ENCODE data around the gene RUVBL2. TPM values are rescaled to one million over a fixed set of nuclear protein-coding genes. Genes with fewer than 3 reads are reported as not detected.
"Not testable (repeated sequence)": the region's sequence is repeated elsewhere in the genome, so short reads cannot be mapped to it uniquely, and the experiment has no call there.

Gene RUVBL2
- polyA plus RNA-seq, 4 donors = 77.1 to 105 (median 82.6) TPM

DNA sequence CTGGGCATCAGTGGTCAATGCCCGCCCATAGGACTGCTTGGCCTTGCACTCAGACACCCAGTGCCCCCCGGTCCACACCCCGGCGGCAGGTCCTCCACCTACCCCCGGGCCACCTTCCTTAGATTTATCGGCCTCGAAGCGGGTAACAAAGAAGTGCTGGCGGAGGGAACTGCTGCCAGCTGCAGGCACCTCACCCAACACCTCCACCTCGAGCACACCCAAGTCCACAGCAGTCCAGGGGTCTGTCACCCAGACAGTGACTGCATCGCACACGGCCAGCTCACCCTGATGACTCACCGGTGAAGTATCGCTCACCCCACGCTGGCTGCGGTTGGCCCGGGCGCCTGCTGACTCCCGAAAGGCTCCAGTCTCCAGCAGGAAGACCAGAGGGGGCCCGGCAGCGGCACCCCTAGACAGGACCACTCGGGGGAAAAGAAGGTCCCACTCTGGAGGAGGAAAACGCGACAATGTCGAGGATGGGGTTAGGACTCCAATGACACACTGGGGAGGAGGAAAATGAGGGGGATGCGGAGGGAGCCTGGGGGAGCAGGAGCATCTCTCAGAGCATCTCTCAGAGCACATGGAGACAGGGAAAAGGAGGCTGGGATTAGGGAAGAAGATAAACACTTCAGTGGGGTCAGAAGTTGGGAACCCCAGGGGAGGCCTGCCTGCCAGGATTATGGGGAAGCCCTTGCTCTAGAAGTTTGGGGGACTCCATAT lies 45.0 kb downstream of the RUVBL2 start:
- not testable (repeated sequence) for DNase-seq (ENCODE audit: low read depth in 4 of 4, low spot score in 3 of 4)

DNA sequence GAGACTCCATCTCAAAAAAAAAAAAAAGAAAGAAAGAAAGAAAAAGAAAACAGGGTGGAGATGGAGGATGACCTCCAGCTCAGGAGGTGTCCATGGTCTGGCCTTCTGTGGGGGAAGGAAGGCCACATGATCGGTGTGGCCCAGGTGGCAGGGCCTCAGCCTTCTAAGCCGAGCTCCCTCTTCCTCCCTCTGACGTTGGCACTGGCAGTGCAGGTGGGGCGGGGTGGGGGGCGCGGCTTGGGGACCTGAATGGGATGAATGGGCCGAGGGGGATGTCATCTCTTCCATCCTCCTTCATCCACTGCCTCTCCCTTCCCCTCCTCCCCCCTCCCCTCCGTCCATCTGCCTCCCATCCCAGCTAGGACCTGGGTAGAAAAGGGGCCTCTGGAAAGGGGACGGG lies 46.0 kb downstream of the RUVBL2 start:
- DNase-seq (ENCODE audit: low read depth in 4 of 4, low spot score in 3 of 4) = not testable (repeated sequence)

DNA sequence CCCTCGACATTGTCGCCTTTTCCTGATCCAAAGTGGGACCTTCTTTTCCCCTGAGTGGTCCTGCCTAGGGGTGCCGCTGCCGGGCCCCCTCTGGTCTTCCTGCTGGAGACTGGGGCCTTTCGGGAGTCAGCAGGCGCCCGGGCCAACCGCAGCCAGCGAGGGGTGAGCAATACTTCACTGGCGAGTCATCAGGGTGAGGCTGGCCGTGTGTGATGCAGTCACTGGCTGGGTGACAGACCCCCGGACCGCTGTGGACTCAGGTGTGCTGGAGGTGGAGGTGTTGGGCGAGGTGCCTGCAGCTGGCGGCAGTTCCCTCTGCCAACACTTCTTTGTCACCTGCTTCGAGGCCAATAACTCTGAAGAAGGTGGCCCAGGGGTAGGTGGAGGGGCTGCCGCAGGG lies 48.5 kb downstream of the RUVBL2 start:
- DNase-seq (ENCODE audit: low read depth in 4 of 4, low spot score in 3 of 4) = no peak

DNA sequence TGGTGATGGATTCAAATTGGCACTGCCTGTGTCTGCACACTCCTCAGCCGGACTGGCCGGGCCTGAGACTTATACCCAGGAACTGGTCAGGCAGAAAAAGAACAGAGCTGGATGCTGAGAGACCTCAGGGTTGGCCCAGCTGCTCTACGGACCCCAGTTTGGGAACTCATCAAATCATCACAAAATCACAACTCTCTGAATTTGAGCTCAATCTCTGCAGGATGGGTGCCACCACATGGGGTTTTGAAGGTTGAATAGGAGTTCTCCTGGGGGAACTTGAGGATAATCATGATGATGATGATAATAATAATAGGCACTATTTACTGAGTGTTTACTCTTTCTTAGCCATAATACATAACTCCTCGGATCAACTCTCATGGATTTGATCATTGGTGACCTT lies 49.0 kb downstream of the RUVBL2 start:
- DNase-seq (ENCODE audit: low read depth in 4 of 4, low spot score in 3 of 4) = not testable (repeated sequence)

DNA sequence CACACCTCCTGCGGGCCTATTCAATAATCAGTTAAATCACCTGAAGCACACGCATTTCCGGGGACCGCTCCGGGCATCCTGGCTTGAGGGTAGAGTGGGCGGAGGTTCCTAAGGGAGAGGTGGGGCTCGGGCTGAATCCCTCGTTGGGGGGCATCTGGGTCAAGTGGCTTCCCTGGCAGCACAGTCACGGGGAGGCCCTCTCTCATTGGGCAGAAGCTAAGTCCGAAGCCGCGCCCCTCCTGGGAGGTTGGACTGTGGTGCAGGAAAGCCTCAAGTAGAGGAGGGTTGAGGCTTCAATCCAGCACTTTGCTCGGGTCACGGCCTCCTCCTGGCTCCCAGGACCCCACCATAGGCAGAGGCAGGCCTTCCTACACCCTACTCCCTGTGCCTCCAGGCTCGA lies 49.9 kb downstream of the RUVBL2 start, which contains the start of gene CGB5:
CGB5 (plus strand) TSS at position 301 of the 400 bp plus-strand sequence. CDS start 362 bp downstream, outside the sequence.
- not testable (repeated sequence) for DNase-seq (ENCODE audit: low read depth in 4 of 4, low spot score in 3 of 4)

DNA sequence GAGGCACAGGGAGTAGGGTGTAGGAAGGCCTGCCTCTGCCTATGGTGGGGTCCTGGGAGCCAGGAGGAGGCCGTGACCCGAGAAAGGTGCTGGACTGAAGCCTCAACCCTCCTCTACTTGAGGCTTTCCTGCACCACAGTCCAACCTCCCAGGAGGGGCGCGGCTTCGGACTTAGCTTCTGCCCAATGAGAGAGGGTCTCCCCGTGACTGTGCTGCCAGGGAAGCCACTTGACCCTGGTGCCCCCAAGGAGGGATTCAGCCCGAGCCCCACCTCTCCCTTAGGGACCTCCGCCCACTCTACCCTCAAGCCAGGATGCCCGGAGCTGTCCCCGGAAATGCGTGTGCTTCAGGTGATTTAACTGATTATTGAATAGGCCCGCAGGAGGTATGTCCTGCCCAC lies 55.3 kb downstream of the RUVBL2 start, which contains the start of gene CGB8:
CGB8 (minus strand) TSS at position 101 of the 400 bp plus-strand sequence. CDS start 372 bp downstream, outside the sequence.
- DNase-seq (ENCODE audit: low read depth in 4 of 4, low spot score in 3 of 4) = not testable (repeated sequence)

DNA sequence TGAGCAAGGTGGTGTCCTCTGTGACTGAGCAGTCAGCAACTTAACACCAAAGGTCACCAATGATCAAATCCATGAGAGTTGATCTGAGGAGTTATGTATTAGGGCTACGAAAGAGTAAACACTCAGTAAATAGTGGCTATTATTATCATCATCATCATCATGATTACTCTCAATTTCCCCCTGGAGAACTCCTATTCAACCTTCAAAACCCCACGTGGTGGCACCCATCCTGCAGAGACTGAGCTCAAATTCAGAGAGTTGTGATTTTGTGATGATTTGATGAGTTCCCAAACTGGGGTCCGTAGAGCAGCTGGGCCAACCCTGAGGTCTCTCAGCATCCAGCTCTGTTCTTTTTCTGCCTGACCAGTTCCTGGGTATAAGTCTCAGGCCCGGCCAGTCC lies 56.1 kb downstream of the RUVBL2 start:
- DNase-seq (ENCODE audit: low read depth in 4 of 4, low spot score in 3 of 4) = not testable (repeated sequence)

DNA sequence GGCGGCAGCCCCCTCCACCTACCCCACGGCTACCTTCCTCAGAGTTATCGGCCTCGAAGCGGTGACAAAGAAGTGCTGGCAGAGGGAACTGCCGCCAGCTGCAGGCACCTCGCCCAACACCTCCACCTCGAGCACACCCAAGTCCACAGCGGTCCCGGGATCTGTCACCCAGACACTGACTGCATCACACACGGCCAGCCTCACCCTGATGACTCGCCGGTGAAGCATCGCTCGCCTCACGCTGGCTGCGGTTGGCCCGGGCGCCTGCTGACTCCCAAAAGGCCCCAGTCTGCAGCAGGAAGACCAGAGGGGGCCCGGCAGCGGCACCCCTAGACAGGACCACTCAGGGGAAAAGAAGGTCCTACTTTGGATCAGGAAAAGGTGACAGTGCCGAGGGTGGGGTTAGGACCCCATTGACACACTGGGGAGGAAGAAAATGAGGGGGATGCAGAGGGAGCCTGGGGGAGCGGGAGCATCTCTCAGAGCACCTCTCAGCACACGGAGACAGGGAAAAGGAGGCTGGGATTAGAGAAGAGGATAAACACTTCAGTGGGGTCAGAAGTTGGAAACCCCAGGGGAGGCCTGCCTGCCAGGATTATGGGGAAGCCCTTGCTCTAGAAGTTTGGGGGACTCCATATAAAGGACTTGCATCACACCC lies 56.8 kb downstream of the RUVBL2 start:
- not testable (repeated sequence) for DNase-seq (ENCODE audit: low read depth in 4 of 4, low spot score in 3 of 4)

DNA sequence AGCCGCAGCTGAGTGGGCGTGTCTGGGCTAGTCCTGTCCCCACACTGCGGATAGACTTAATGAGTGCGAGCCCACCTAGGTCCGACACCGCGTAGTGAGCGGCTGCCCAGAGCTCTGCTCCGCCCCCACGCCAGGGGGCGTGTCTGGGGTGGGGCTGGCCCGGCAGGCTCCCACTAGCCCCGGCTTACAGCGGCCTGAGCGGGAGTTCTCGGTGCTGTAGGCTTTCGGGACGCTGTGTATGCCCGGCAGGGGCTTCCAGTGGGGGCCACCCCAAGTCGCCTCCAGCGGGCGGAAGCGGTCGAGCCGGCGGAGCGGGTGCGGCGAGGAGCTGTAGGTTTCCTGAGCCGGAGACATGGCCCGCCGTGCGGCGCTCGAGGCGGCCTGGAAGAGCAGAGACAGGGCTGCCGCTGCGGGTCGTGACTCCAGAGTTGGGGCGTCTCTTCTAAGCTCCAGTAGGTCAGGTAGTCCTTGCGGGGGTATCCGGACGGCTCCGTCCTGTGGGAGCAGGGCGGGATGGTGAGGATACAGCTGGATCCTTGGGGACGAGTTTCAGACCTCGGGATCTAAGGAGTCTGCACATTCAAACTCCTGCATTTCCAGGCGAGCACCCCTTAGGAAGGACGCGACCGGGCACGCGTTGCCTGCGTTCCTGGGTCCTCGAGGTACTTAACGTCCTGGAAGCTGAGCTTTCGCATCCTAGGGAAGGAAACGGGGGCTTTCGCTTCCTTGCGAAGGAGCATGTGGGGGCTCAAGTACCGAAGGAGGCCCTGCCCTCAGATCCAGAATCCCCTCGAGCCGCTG lies 62.6 kb downstream of the RUVBL2 start:
- DNase-seq (ENCODE audit: low read depth in 4 of 4, low spot score in 3 of 4) = no peak

DNA sequence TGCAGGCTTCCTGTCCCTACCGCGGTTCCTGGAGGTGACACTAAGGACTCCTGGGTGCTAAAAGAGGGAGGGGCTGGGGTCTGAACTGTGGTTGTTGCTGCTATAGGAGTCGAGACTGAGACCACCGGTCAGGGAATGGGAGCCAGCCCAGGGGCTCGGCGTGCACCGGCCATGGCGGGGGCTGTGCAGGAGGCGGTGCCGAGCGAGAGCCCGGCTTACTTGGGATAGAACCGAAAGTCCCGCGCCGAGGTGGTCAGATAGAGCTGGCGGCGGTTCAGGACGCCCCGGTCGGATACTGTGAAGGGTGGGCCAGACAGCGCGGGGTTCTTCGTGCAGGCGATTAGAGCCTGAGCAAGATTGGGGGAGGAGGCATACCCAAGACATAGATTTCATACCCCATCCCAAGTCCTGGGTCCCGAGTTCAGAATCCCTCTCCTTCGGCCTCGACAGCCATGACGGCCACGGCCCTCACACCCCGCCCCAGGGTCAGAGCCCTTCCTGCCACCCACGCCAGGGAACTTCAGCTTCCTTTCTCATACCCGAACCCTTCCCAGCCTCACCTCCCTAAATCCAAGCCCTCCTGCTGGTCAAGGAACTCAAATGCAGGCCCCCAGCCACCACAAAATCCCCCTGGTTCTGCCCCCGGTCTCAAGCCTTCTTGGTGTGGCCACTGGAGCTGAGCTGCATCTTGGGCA lies 63.4 kb downstream of the RUVBL2 start:
- not testable (repeated sequence) for DNase-seq (ENCODE audit: low read depth in 4 of 4, low spot score in 3 of 4)

DNA sequence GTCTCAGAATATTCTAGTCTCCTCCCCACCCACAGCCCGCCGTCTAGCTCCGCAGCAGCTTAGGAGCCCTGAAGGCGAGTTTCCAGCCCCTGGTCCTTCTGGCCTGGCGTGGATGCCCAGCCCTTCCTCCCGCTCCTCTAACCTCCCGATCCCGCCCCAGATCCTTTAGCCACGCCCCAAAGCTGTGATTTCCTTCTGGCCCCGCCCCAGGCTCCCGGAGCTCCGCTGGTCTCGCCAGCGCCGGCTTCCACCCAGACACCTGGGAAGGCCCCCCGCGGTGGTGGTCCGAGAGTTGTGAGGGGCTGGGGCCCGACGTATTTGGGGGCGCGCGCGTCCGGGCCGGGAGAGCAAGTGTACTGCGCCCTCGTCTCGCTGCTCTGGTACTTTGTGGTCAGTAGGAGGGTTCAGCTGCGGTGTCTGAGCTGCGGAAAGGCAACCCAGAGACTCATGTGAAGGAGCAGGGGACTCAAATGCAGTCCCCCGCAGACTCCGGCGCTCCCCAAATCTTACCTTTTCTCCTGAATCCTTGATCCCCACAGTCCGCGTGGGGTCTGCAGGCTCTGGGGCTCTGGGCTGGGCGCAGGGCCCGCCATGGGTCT lies 64.0 kb downstream of the RUVBL2 start, which contains the start of gene CGB7:
CGB7 (minus strand) TSS at position 114 of the 599 bp plus-strand sequence. CDS start 2,374 bp downstream, outside the sequence.
- no peak for DNase-seq (ENCODE audit: low read depth in 4 of 4, low spot score in 3 of 4)

DNA sequence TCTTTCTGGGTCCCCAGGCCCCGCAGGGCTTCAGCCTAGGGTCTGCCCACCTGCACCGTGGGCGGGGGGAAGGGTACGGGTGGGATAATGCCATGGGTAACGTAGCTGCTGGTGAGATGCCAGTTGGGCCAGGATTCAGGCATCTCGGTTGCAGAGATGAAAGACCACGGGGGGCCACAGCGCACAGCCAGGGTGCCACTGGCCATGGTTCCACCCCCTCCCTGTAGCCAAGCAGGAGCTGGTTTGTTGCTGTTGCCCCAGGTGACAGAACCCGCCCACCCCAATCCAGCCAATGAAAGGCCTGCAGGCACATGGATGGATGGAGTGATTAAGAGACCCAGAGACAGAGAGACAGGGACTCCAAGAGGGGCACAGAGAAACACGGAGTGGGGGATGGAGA lies 64.9 kb downstream of the RUVBL2 start:
- no peak for DNase-seq (ENCODE audit: low read depth in 4 of 4, low spot score in 3 of 4)

DNA sequence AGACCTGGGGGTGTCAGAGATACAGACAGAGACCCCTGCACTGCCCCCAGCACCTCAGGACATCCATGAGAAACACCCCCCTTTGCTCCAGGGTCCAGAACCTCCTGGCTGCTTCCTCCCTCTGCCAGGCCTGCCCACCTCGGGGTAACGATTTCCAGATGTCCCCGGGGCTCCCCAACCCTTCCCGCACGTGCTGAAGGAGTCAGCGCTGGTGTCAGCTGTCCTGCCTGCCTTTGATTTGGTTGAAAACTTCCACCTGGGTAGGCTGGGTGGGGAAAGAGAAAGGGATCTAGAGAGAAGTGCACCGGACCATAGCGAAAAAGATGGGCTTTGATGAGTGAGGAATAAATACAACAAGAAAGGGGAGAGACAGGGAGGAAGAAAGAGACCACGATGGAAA lies 65.4 kb downstream of the RUVBL2 start:
- no peak for DNase-seq (ENCODE audit: low read depth in 4 of 4, low spot score in 3 of 4)

DNA sequence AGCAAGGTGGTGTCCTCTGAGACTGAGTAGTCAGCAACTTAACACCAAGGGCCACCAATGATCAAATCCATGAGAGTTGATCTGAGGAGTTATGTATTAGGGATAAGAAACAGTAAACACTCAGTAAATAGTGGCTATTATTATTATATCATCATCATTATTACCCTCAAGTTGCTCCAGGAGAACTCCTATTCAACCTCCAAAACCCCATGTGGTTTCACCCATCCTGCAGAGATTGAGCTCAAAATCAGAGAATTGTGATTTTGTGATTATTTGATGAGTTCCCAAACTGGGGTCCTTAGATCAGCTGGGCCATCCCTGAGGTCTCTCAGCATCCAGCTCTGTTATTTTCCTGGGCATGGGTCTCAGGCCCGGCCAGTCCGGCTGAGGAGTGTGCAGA lies 67.3 kb downstream of the RUVBL2 start:
- DNase-seq (ENCODE audit: low read depth in 4 of 4, low spot score in 3 of 4) = no peak

DNA sequence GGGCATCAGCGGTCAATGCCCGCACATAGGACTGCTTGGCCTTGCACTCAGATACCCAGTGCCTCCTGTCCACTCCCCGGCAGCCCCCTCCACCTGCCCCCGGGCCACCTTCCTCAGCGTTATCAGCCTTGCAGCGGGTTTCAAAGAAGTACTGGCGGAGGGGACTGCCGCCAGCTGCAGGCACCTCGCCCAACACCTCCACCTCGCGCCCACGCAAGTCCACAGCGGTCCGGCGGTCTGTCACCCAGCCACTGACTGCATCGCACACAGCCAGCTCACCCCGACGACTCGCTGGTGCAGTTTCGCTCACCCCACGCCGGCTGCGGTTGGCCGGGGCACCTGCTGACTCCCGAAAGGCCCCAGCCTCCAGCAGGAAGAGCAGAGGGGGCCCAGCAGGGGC lies 67.8 kb downstream of the RUVBL2 start:
- DNase-seq (ENCODE audit: low read depth in 4 of 4, low spot score in 3 of 4) = no peak

DNA sequence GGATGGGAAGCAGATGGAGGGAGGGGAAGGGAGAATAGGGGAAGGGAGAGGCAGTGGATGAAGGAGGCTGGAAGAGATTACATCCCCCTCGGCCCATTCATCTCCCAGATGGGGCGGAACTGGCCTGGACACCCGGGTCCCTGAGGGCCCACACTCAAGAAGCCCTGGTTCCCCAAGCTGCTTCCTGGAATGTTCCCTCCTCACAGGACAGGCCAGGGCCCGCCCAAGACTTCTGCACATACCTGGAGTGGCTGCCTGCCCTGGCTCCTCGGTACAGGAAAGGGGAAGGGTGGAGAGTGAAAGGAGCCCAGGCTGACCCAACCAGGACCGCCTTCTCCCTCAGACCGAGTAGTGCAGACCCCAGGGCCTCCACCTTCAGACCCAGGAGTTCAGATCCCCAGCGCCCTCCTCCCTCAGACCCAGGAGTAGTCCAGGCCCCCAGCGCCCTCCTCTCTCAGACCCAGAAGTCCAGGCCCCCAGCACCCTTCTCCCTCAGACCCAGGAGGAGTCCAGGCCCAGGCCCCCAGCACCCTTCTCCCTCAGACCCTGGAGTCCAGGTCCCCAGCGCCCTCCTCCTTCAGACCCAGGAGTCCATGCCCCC lies 70.4 kb downstream of the RUVBL2 start:
- DNase-seq (ENCODE audit: low read depth in 4 of 4, low spot score in 3 of 4) = no peak

DNA sequence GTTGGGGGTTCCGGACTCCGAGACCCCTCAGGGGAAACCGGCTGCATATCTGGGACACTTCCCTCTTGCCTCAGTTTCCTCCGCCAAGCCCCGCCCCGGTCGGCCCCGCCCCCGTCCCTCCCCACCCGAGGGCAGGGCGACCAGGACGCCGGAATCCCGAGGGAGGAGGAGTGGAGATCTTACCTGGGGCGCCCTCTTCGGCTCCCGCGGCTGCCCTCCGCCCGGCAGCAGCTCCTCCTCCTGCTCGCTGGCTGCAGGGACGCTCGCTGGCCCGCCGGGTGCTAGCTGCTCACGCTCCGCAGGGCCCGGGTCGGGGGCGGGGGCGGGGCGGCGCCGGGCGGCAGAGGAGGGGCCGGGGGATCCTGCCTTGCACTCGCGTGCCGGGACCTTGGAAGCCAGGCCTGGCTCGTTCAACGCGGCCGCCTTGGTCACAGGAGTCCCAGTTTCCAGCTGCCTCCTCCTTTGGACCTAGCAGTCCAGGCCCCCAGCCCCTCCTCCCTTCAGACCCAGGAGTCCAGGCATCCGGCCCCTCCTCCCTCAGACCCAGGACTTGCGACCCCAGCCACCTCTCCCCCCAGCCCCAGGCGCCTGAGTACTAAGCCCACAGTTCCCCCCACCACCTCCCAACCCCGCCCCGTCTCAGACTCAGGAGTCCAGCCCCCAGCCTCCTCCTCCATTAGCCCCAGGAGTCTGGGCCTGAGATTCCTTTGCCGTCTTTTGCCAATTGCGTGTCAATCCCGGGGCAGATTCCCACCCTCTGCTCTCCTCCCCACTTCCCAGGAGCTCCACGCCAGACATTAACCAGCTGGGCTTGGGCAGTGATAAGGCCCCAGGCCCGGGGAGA lies 71.3 kb downstream of the RUVBL2 start, which contains the start of gene NTF4:
NTF4 (minus strand) TSS at position 51 of the 844 bp plus-strand sequence. CDS start 2,821 bp downstream, outside the sequence.
- no peak for DNase-seq (ENCODE audit: low read depth in 4 of 4, low spot score in 3 of 4)

Data from right renal pelvis (tissue), 4 donors.